WTC11 (cell line): ENCODE results near the gene ALK. TPM values are rescaled to one million over a fixed set of nuclear protein-coding genes. Genes with fewer than 3 reads are reported as not detected.

Source experiments
- ATAC-seq: fragments of 200-7000 bp; cut with Tn5 transposase; 2 replicates; pipeline ENCODE4 v1.10.0; 2021; ENCODE audit warnings: mild to moderate bottlenecking, moderate library complexity
- CTCF ChIA-PET: fragments of 300-600 bp; sonication (Branson Sonifier 250); formaldehyde crosslinking; loops from one replicate; lab custom pipeline; 2021; ENCODE audit warnings: antibody characterized with exemption; lab: Charles Lee
- POLR2A ChIA-PET: fragments of 350-600 bp; sonication (Branson Sonifier 250); formaldehyde crosslinking; loops from one replicate; lab custom pipeline; 2021; ENCODE audit warnings: antibody characterized with exemption; lab: Charles Lee
- DNase-seq: peaks from one replicate; pipeline ENCODE4 v3.0.0; 2021; ENCODE audit warnings: low spot score
- H3K27ac Mint-ChIP-seq: 2 replicates; pipeline ENCODE4 v1.8.0; 2021; ENCODE audit warnings: mixed read lengths
- H3K27me3 Mint-ChIP-seq: 2 replicates; pipeline ENCODE4 v1.8.0; 2021; ENCODE audit warnings: low read depth, mild to moderate bottlenecking, moderate library complexity, mixed read lengths
- H3K36me3 Mint-ChIP-seq: 2 replicates; pipeline ENCODE4 v1.8.0; 2021; ENCODE audit warnings: mixed read lengths
- H3K4me1 Mint-ChIP-seq: 2 replicates; pipeline ENCODE4 v1.8.0; 2022; ENCODE audit warnings: mixed read lengths
- H3K4me3 Mint-ChIP-seq: 2 replicates; pipeline ENCODE4 v1.8.0; 2021; ENCODE audit warnings: mild to moderate bottlenecking, moderate library complexity, mixed read lengths
- H3K9me3 Mint-ChIP-seq: 2 replicates; pipeline ENCODE4 v1.8.0; 2021; ENCODE audit warnings: mixed read lengths
- ATF1 ChIP-seq: sonication (generic); formaldehyde crosslinking; IDR thresholded peaks from 2 replicates; pipeline ENCODE4 v1.8.1; 2023; ENCODE audit warnings: mild to moderate bottlenecking, moderate library complexity, missing genetic modification reagents
- CBFB ChIP-seq: sonication (generic); formaldehyde crosslinking; IDR thresholded peaks from 2 replicates; pipeline ENCODE4 v1.8.1; 2022; ENCODE audit warnings: mild to moderate bottlenecking, low read depth, missing genetic modification reagents
- CTCF ChIP-seq: fragments of 200-600 bp; IDR thresholded peaks from 2 replicates; pipeline ENCODE4 v1.8.0; 2022; ENCODE audit warnings: antibody characterized with exemption
- GABPB1 ChIP-seq: sonication (generic); formaldehyde crosslinking; IDR thresholded peaks from 2 replicates; pipeline ENCODE4 v1.8.1; 2023; ENCODE audit warnings: mild to moderate bottlenecking, missing genetic modification reagents
- NFE2L1 ChIP-seq: sonication (generic); formaldehyde crosslinking; IDR thresholded peaks from 2 replicates; pipeline ENCODE4 v1.8.1; 2023; ENCODE audit warnings: missing genetic modification reagents
- NR1H2 ChIP-seq: sonication (generic); formaldehyde crosslinking; IDR thresholded peaks from 2 replicates; pipeline ENCODE4 v1.9.0; 2021; ENCODE audit warnings: mild to moderate bottlenecking, moderate library complexity, missing genetic modification reagents
- SMAD3 ChIP-seq: sonication (generic); formaldehyde crosslinking; IDR thresholded peaks from 2 replicates; pipeline ENCODE4 v1.8.0; 2022; ENCODE audit warnings: missing genetic modification reagents, mild to moderate bottlenecking, borderline replicate concordance
- USF1 ChIP-seq: sonication (generic); formaldehyde crosslinking; IDR thresholded peaks from 2 replicates; pipeline ENCODE4 v1.8.0; 2022; ENCODE audit warnings: mild to moderate bottlenecking, missing genetic modification reagents
- ZNF423 ChIP-seq: fragments of 250-450 bp; sonication (Bioruptor Pico); IDR thresholded peaks from 2 replicates; pipeline ENCODE4 v2.1.2; 2022; ENCODE audit warnings: mild to moderate bottlenecking, moderate library complexity
- ZNF671 ChIP-seq: fragments of 250-450 bp; sonication (Bioruptor Pico); IDR thresholded peaks from 2 replicates; pipeline ENCODE4 v1.8.0; 2021; ENCODE audit warnings: mild to moderate bottlenecking
- ZSCAN18 ChIP-seq: fragments of 250-450 bp; sonication (Bioruptor Pico); IDR thresholded peaks from 2 replicates; pipeline ENCODE4 v2.1.2; 2022; ENCODE audit warnings: mild to moderate bottlenecking, moderate library complexity
- total RNA-seq: library from RNA; stranded (reverse); gene quantifications from 3 replicates; pipeline ENCODE4 v1.2.3, GENCODE V29; 2021
- TF ChIP-seq, protein P1 (sequence below): fragments of 250-450 bp; sonication (Bioruptor Pico); IDR thresholded peaks from 2 replicates; pipeline ENCODE4 v1.9.0; 2021; ENCODE audit warnings: mild to moderate bottlenecking, borderline replicate concordance
- TF ChIP-seq, protein P2 (sequence below): sonication (generic); formaldehyde crosslinking; IDR thresholded peaks from 2 replicates; pipeline ENCODE4 v1.8.0; 2022; ENCODE audit warnings: missing genetic modification reagents
- TF ChIP-seq, protein P3 (sequence below): sonication (generic); formaldehyde crosslinking; IDR thresholded peaks from 2 replicates; pipeline ENCODE4 v1.8.0; 2023; ENCODE audit warnings: missing genetic modification reagents, mild to moderate bottlenecking, borderline replicate concordance
- TF ChIP-seq, protein P4 (sequence below): sonication (generic); formaldehyde crosslinking; IDR thresholded peaks from 2 replicates; pipeline ENCODE4 v1.8.1; 2022; ENCODE audit warnings: mild to moderate bottlenecking, missing genetic modification reagents, moderate library complexity, borderline replicate concordance

Gene ALK
- total RNA-seq, 1 experiment from 2014 or later = not detected

DNA sequence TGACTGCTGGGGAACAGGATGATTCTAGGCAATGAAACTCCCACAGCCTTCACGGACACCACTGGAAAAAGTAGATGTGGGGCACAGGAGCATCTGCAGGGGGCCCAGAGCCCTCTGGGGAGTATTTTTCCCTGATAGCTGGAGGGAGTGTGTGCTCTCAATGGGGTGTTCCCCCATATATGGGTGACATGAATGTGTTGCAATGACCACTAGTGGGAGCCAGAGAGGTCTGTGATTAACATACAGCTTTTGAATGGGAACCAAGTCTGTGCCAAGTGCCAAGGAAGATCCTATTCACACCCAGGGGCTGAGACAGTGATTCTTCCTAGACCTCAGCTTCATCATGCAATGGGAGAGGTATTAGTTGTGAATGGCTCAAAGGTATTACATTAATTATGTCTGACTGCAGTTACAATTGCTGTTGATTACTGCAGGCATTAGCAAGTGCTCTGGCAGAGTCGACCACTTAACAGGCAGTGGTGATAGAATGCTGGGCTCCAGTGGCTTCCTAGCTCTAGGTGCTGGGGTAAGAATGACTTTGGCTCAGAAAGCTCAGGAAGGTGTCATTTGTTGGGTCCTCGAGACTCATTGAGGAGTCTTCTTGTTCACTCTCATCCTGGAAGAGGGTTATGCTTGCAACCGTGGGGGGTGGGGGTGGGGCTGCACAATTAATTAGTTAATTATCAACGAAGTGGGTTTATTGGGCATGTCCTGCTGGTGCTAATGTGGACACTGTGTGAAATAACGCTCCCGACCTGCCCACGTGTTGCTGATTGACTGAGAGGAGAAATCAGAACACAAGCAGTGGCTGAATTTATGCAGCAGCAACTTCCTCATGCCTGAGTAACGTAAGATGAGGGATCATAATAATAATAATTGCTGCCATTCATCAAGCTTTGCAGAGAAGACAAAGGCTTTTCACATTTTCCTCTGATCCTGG, 612.0 kb downstream of the ALK start:
- Mint-ChIP-seq H3K4me3 (no peak overlapping the region), H3K36me3 (no peaks in the 10 kb centered on the region), H3K27ac (0 out of 2 replicates have a peak overlapping the region, but pooled peaks have one; percentile 31), H3K9me3 (no peaks in the 10 kb centered on the region), H3K4me1 (peaks cover 13% of the 10 kb centered on the region), H3K27me3 (no peaks in the 10 kb centered on the region)
- DNase-seq = peak; percentile 51
- ATAC-seq = peak; percentile 96
- ChIA-PET POLR2A (interaction anchor here (0.6 kb wide), 1 partner anchor 1565 kb away, joined by 3 read pairs; no protein-coding TSS in a partner anchor), CTCF (interaction anchor here (0.5 to 2.5 kb wide), 40 partner anchors 9 to 725 kb away, joined by 3 to 25 read pairs (median 4); partner anchors contain the start of gene ALK)
- TF ChIP-seq ZNF671 (CRISPR knock-in tag) (no peak), USF1 (no peak), CTCF (peak; percentile 71), ZSCAN18 (CRISPR knock-in tag) (no peak), ATF1 (CRISPR knock-in tag) (no peak), NFE2L1 (CRISPR knock-in tag) (no peak), NR1H2 (CRISPR knock-in tag) (no peak), CBFB (CRISPR knock-in tag) (no peak), SMAD3 (CRISPR knock-in tag) (no peak), GABPB1 (no peak), ZNF423 (CRISPR knock-in tag) (0 out of 2 replicates have a peak, but pooled peaks have one; percentile 15)
- TF ChIP-seq, protein P1, sequence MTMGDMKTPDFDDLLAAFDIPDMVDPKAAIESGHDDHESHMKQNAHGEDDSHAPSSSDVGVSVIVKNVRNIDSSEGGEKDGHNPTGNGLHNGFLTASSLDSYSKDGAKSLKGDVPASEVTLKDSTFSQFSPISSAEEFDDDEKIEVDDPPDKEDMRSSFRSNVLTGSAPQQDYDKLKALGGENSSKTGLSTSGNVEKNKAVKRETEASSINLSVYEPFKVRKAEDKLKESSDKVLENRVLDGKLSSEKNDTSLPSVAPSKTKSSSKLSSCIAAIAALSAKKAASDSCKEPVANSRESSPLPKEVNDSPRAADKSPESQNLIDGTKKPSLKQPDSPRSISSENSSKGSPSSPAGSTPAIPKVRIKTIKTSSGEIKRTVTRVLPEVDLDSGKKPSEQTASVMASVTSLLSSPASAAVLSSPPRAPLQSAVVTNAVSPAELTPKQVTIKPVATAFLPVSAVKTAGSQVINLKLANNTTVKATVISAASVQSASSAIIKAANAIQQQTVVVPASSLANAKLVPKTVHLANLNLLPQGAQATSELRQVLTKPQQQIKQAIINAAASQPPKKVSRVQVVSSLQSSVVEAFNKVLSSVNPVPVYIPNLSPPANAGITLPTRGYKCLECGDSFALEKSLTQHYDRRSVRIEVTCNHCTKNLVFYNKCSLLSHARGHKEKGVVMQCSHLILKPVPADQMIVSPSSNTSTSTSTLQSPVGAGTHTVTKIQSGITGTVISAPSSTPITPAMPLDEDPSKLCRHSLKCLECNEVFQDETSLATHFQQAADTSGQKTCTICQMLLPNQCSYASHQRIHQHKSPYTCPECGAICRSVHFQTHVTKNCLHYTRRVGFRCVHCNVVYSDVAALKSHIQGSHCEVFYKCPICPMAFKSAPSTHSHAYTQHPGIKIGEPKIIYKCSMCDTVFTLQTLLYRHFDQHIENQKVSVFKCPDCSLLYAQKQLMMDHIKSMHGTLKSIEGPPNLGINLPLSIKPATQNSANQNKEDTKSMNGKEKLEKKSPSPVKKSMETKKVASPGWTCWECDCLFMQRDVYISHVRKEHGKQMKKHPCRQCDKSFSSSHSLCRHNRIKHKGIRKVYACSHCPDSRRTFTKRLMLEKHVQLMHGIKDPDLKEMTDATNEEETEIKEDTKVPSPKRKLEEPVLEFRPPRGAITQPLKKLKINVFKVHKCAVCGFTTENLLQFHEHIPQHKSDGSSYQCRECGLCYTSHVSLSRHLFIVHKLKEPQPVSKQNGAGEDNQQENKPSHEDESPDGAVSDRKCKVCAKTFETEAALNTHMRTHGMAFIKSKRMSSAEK (CRISPR knock-in tag) = no peak
- TF ChIP-seq, protein P2, sequence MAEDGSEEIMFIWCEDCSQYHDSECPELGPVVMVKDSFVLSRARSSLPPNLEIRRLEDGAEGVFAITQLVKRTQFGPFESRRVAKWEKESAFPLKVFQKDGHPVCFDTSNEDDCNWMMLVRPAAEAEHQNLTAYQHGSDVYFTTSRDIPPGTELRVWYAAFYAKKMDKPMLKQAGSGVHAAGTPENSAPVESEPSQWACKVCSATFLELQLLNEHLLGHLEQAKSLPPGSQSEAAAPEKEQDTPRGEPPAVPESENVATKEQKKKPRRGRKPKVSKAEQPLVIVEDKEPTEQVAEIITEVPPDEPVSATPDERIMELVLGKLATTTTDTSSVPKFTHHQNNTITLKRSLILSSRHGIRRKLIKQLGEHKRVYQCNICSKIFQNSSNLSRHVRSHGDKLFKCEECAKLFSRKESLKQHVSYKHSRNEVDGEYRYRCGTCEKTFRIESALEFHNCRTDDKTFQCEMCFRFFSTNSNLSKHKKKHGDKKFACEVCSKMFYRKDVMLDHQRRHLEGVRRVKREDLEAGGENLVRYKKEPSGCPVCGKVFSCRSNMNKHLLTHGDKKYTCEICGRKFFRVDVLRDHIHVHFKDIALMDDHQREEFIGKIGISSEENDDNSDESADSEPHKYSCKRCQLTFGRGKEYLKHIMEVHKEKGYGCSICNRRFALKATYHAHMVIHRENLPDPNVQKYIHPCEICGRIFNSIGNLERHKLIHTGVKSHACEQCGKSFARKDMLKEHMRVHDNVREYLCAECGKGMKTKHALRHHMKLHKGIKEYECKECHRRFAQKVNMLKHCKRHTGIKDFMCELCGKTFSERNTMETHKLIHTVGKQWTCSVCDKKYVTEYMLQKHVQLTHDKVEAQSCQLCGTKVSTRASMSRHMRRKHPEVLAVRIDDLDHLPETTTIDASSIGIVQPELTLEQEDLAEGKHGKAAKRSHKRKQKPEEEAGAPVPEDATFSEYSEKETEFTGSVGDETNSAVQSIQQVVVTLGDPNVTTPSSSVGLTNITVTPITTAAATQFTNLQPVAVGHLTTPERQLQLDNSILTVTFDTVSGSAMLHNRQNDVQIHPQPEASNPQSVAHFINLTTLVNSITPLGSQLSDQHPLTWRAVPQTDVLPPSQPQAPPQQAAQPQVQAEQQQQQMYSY (CRISPR knock-in tag) = no peak
- TF ChIP-seq, protein P3, sequence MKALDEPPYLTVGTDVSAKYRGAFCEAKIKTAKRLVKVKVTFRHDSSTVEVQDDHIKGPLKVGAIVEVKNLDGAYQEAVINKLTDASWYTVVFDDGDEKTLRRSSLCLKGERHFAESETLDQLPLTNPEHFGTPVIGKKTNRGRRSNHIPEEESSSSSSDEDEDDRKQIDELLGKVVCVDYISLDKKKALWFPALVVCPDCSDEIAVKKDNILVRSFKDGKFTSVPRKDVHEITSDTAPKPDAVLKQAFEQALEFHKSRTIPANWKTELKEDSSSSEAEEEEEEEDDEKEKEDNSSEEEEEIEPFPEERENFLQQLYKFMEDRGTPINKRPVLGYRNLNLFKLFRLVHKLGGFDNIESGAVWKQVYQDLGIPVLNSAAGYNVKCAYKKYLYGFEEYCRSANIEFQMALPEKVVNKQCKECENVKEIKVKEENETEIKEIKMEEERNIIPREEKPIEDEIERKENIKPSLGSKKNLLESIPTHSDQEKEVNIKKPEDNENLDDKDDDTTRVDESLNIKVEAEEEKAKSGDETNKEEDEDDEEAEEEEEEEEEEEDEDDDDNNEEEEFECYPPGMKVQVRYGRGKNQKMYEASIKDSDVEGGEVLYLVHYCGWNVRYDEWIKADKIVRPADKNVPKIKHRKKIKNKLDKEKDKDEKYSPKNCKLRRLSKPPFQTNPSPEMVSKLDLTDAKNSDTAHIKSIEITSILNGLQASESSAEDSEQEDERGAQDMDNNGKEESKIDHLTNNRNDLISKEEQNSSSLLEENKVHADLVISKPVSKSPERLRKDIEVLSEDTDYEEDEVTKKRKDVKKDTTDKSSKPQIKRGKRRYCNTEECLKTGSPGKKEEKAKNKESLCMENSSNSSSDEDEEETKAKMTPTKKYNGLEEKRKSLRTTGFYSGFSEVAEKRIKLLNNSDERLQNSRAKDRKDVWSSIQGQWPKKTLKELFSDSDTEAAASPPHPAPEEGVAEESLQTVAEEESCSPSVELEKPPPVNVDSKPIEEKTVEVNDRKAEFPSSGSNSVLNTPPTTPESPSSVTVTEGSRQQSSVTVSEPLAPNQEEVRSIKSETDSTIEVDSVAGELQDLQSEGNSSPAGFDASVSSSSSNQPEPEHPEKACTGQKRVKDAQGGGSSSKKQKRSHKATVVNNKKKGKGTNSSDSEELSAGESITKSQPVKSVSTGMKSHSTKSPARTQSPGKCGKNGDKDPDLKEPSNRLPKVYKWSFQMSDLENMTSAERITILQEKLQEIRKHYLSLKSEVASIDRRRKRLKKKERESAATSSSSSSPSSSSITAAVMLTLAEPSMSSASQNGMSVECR (CRISPR knock-in tag) = no peak
- TF ChIP-seq, protein P4, sequence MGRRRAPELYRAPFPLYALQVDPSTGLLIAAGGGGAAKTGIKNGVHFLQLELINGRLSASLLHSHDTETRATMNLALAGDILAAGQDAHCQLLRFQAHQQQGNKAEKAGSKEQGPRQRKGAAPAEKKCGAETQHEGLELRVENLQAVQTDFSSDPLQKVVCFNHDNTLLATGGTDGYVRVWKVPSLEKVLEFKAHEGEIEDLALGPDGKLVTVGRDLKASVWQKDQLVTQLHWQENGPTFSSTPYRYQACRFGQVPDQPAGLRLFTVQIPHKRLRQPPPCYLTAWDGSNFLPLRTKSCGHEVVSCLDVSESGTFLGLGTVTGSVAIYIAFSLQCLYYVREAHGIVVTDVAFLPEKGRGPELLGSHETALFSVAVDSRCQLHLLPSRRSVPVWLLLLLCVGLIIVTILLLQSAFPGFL (CRISPR knock-in tag) = no peak
